ENCODE measurements around the gene TGM3. TPM values are rescaled to one million over a fixed set of nuclear protein-coding genes. Genes with fewer than 3 reads are reported as not detected.

Gene TGM3
- total RNA-seq, 1 donor: not detected

- TF ChIP-seq CTCF (IDR thresholded peaks at IDR 0.05; ENCODE audit: insufficient read depth, low read depth, low read length): no peak
- no peak overlapping the region for H3K4me3 ChIP-seq (ENCODE audit: low read depth, low read length)
- DNase-seq (ENCODE audit: low read depth): no peak
Measured at GRCh38 chr20:2273634-2274302, 22.0 kb upstream of the TGM3 start.

GRCh38 chr20:2276015-2276414 is 19.8 kb upstream of the TGM3 start:
- no peak for DNase-seq (ENCODE audit: low read depth)
- H3K4me3 ChIP-seq (ENCODE audit: low read depth, low read length): no peak overlapping the region
- no peak for TF ChIP-seq CTCF (IDR thresholded peaks at IDR 0.05; ENCODE audit: insufficient read depth, low read depth, low read length)

GRCh38 chr20:2279253-2279779 is 16.5 kb upstream of the TGM3 start:
- no peak for TF ChIP-seq CTCF (IDR thresholded peaks at IDR 0.05; ENCODE audit: insufficient read depth, low read depth, low read length)
- no peak overlapping the region for H3K4me3 ChIP-seq (ENCODE audit: low read depth, low read length)
- DNase-seq (ENCODE audit: low read depth): no peak

GRCh38 chr20:2280082-2280481 is 15.7 kb upstream of the TGM3 start:
- H3K4me3 ChIP-seq (ENCODE audit: low read depth, low read length): no peak overlapping the region
- DNase-seq (ENCODE audit: low read depth): no peak
- no peak for TF ChIP-seq CTCF (IDR thresholded peaks at IDR 0.05; ENCODE audit: insufficient read depth, low read depth, low read length)

- DNase-seq (ENCODE audit: low read depth): no peak
- no peak for TF ChIP-seq CTCF (IDR thresholded peaks at IDR 0.05; ENCODE audit: insufficient read depth, low read depth, low read length)
- no peak overlapping the region for H3K4me3 ChIP-seq (ENCODE audit: low read depth, low read length)
Measured at GRCh38 chr20:2281563-2281962, 14.2 kb upstream of the TGM3 start.

- DNase-seq (ENCODE audit: low read depth): no peak
- TF ChIP-seq CTCF (IDR thresholded peaks at IDR 0.05; ENCODE audit: insufficient read depth, low read depth, low read length): no peak
- no peak overlapping the region for H3K4me3 ChIP-seq (ENCODE audit: low read depth, low read length)
Measured at GRCh38 chr20:2282181-2282580, 13.6 kb upstream of the TGM3 start.
